Endothelial cell of umbilical vein (primary cell): ENCODE measurements around the gene NCKAP5.

ENCODE experiments used
- CTCF ChIP-seq, 2 donors: IDR thresholded peaks; 1 replicate in 1 of 2; 2 replicates in 1 of 2; pipeline ENCODE4 v1.5.1; 2011; ENCODE audit warnings: low read length in 2 of 2, mild to moderate bottlenecking in 2 of 2, moderate library complexity in 2 of 2, control low read depth in 1 of 2, inconsistent platforms in 1 of 2, low read depth in 1 of 2; ENCODE audit not compliant: insufficient read depth in 1 of 2; ENCODE audit errors: extremely low read depth in 1 of 2
- MYC ChIP-seq: IDR thresholded peaks from one replicate; pipeline ENCODE4 v1.6.1; 2011; ENCODE audit warnings: mild to moderate bottlenecking, low read depth, low read length

GRCh38 chr2:133004623-133005022, 563.6 kb downstream of the NCKAP5 start:
- TF ChIP-seq MYC (no peak), CTCF (IDR thresholded peaks at IDR 0.05; ENCODE audit: extremely low read depth in 1 of 2, insufficient read depth in 1 of 2, low read depth in 1 of 2, low read length in 2 of 2) (no peak)
